Fibroblast of pulmonary artery (primary cell): ENCODE results near the gene ACTG1.

Experiments used
- DNase-seq: peaks from one replicate; pipeline ENCODE4 v3.0.0-alpha.2; 2010; ENCODE audit warnings: low read depth
- H3K4me3 ChIP-seq: replicated peaks from 2 replicates; pipeline ENCODE4 v1.5.1; 2011; ENCODE audit warnings: low read depth, mild to moderate bottlenecking, control low read depth, low read length, moderate library complexity
- CTCF ChIP-seq: IDR thresholded peaks from 2 replicates; pipeline ENCODE4 v1.5.1; 2011; ENCODE audit warnings: mild to moderate bottlenecking, control low read depth, low read length, inconsistent platforms; ENCODE audit errors: missing control alignments

Gene ACTG1

GRCh38 chr17:81492202-81492601 is 20.4 kb downstream of the ACTG1 start:
- DNase-seq: no peak
- TF ChIP-seq CTCF: no peak
- no peak overlapping the region for H3K4me3 ChIP-seq

- no peak overlapping the region for H3K4me3 ChIP-seq
- no peak for TF ChIP-seq CTCF
- DNase-seq: no peak
These were observed 20.8 kb downstream of the ACTG1 start for GRCh38 chr17:81491761-81492160.

GRCh38 chr17:81491181-81491581 is 21.4 kb downstream of the ACTG1 start:
- H3K4me3 ChIP-seq: no peak overlapping the region
- no peak for TF ChIP-seq CTCF
- no peak for DNase-seq

- H3K4me3 ChIP-seq: no peak overlapping the region
- no peak for TF ChIP-seq CTCF
- DNase-seq: no peak
These were observed 22.3 kb downstream of the ACTG1 start for GRCh38 chr17:81489998-81490992.

- no peak for DNase-seq
- TF ChIP-seq CTCF: no peak
- no peak overlapping the region for H3K4me3 ChIP-seq
These were observed 23.3 kb downstream of the ACTG1 start for GRCh38 chr17:81489012-81489997.

- peak overlapping the region; percentile 51 for H3K4me3 ChIP-seq
- DNase-seq: no peak
- no peak for TF ChIP-seq CTCF
These were observed 24.2 kb downstream of the ACTG1 start for GRCh38 chr17:81488276-81488860.
